Stomach (tissue), 9 donors: ENCODE results near the gene LDB2. TPM values are rescaled to one million over a fixed set of nuclear protein-coding genes. Genes with fewer than 3 reads are reported as not detected.

ENCODE experiments used
- DNase-seq, 2 donors: peaks; one replicate each; pipeline versions ENCODE4 v3.0.0 to v3.0.0-alpha.2; 2013 to 2019
- H3K27ac ChIP-seq, 5 donors: fragments of 200-600 bp in 4 of 5; sonication (generic) in 4 of 5; one replicate each; pipeline ENCODE4 v1.5.1; 2013 to 2019; ENCODE audit warnings: mild to moderate bottlenecking in 1 of 5, moderate library complexity in 1 of 5
- H3K27me3 ChIP-seq, 3 donors: fragments of 200-600 bp; sonication (generic); one replicate each; pipeline ENCODE4 v1.5.1; 2017 to 2019; ENCODE audit warnings: mixed run types in 1 of 3
- H3K36me3 ChIP-seq, 4 donors: fragments of 200-600 bp; sonication (generic); 1 replicate in 3 of 4; 2 replicates in 1 of 4; pipeline ENCODE4 v1.5.1; 2016 to 2019
- H3K4me1 ChIP-seq, 4 donors: fragments of 200-600 bp; sonication (generic); one replicate each; pipeline ENCODE4 v1.5.1; 2016 to 2019
- H3K4me3 ChIP-seq, 4 donors: fragments of 200-600 bp; sonication (generic) in 3 of 4; one replicate each; pipeline ENCODE4 v1.5.1; 2016 to 2019; ENCODE audit warnings: mild to moderate bottlenecking in 1 of 4
- H3K9me3 ChIP-seq, 4 donors: fragments of 200-600 bp; sonication (generic); one replicate each; pipeline ENCODE4 v1.5.1; 2016 to 2019
- EP300 ChIP-seq: sonication (generic); formaldehyde crosslinking; IDR thresholded peaks from one replicate; pipeline ENCODE4 v1.6.1; 2017; ENCODE audit warnings: antibody characterized with exemption
- POLR2A ChIP-seq, 4 donors: fragments of 450-650 bp; IDR thresholded peaks; one replicate each; pipeline ENCODE4 v1.6.1; 2016; ENCODE audit warnings: antibody characterized with exemption in 4 of 4, control low read depth in 2 of 4, mild to moderate bottlenecking in 1 of 4, moderate library complexity in 1 of 4
- POLR2AphosphoS5 ChIP-seq, 3 donors: sonication (generic); formaldehyde crosslinking; IDR thresholded peaks; one replicate each; pipeline ENCODE4 v1.6.1; 2016; ENCODE audit warnings: antibody characterized with exemption in 3 of 3
- WGBS, 5 donors: extraction: QIAGEN DNeasy Blood & Tissue Kit in 3 of 5; methylation state at CpG; one replicate each; pipeline versions ENCODE4 v1.1.5 to v1.1.7; 2013 to 2018; 5-methylcytosine and 5-hydroxymethylcytosine counted together
- intact Hi-C: fragments of 100-400 bp; cut with DNase I; formaldehyde crosslinking; loops from one replicate; pipeline ENCODE4 v1.15.1; 2023; ENCODE audit warnings: low total_unique reads
- polyA plus RNA-seq, 3 donors: library from polyadenylated mRNA; stranded (reverse); fragments of 200-250 nt; gene quantifications; one replicate each; pipeline ENCODE4 v1.2.3, GENCODE V29; 2013
- total RNA-seq, 5 donors: library from RNA; depleted of rRNA; stranded (reverse); fragments of >200 nt; gene quantifications; one replicate each; pipeline versions ENCODE4 v1.1.0 to v1.2.3, GENCODE V29; 2014 to 2016
- TF ChIP-seq, protein P1 (sequence below), 7 experiments: fragments of 450-650 bp in 4 of 7; fragments of 200-600 bp in 3 of 7; sonication (generic) in 3 of 7; IDR thresholded peaks; one replicate each; pipeline ENCODE4 v1.5.1; 2016 to 2019; ENCODE audit warnings: antibody characterized with exemption in 7 of 7, control low read depth in 2 of 7, mild to moderate bottlenecking in 1 of 7
- donor health status: healthy with polysubstance abuse.
- donor health status: Bipolar disorder and iron deficiency.
- donor health status: healthy.

The LDB2 gene
- total and polyA plus RNA-seq, 8 donors, result 6.2 to 63.3 (median 12.8) TPM

DNA sequence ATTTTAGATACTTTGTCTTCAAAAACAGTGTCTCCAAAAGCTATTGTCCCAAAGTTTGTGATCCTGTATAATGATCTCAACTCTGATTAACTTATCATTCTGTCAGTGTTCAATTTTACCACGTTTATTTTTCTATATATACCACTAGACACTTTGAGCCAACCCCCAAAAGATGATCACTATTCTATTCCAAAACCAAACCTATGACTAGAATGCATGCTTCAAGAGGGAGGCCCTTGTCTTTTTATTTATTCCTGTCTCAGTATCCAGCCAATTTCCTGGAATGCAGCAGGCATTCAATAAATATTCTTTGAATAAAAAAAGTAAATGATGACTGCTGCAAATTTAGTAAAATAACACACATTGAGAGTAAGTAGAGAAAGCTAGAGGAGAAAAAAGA, 275.6 kb downstream of the LDB2 start:
- intact Hi-C loops, result no loop called here
- TF ChIP-seq EP300 (no peak), POLR2AphosphoS5 (IDR thresholded peaks at IDR 0.05) (no peak), POLR2A (IDR thresholded peaks at IDR 0.05) (no peak)
- TF ChIP-seq, protein P1, sequence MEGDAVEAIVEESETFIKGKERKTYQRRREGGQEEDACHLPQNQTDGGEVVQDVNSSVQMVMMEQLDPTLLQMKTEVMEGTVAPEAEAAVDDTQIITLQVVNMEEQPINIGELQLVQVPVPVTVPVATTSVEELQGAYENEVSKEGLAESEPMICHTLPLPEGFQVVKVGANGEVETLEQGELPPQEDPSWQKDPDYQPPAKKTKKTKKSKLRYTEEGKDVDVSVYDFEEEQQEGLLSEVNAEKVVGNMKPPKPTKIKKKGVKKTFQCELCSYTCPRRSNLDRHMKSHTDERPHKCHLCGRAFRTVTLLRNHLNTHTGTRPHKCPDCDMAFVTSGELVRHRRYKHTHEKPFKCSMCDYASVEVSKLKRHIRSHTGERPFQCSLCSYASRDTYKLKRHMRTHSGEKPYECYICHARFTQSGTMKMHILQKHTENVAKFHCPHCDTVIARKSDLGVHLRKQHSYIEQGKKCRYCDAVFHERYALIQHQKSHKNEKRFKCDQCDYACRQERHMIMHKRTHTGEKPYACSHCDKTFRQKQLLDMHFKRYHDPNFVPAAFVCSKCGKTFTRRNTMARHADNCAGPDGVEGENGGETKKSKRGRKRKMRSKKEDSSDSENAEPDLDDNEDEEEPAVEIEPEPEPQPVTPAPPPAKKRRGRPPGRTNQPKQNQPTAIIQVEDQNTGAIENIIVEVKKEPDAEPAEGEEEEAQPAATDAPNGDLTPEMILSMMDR (IDR thresholded peaks at IDR 0.05), result no peak
- no peak for DNase-seq
- no peaks in the 10 kb centered on the region for H3K36me3 ChIP-seq
- 9 to 50% (median 22%) methylated on average over 1 of the region's 1 CpG for WGBS, 5 donors
- H3K4me3 ChIP-seq, result no peak overlapping the region
- no peak overlapping the region for H3K27ac ChIP-seq
- no peaks in the 10 kb centered on the region for H3K27me3 ChIP-seq
- peaks cover 0 to 5% (median 0%) of the 10 kb centered on the region in 4 donors for H3K4me1 ChIP-seq
- no peaks in the 10 kb centered on the region for H3K9me3 ChIP-seq

DNA sequence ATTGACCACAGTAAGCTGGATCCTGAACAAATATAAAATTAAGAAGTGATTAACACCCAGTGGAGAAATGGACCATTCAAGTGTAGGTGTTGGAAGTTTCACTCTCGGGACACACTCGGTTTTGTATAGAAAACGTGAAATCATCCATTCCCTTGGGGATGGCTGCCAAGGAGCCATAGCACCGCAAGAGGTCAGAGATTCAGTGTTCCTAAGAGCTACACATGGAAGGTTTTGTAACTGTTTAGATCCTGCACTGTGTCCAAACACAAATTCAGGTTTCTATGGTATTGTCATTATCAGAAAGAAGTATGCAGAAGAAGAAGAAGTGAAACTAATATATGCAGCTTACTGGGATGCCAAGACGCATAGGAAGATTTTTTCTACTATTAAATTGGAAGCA, 281.0 kb downstream of the LDB2 start:
- Histone ChIP-seq H3K9me3 (no peaks in the 10 kb centered on the region), H3K4me1 (peaks cover 0 to 3% (median 0%) of the 10 kb centered on the region in 4 donors), H3K27ac (no peak overlapping the region), H3K4me3 (no peak overlapping the region), H3K36me3 (no peaks in the 10 kb centered on the region), H3K27me3 (no peaks in the 10 kb centered on the region)
- no peak for DNase-seq
- intact Hi-C loops, result no loop called here
- no peak for TF ChIP-seq EP300
- no peak for TF ChIP-seq POLR2A (IDR thresholded peaks at IDR 0.05)
- no peak for TF ChIP-seq POLR2AphosphoS5 (IDR thresholded peaks at IDR 0.05)
- TF ChIP-seq, protein P1 (IDR thresholded peaks at IDR 0.05), result no peak
- 46 to 86% (median 65%) methylated on average over 5 of the region's 5 CpGs for WGBS, 5 donors

DNA sequence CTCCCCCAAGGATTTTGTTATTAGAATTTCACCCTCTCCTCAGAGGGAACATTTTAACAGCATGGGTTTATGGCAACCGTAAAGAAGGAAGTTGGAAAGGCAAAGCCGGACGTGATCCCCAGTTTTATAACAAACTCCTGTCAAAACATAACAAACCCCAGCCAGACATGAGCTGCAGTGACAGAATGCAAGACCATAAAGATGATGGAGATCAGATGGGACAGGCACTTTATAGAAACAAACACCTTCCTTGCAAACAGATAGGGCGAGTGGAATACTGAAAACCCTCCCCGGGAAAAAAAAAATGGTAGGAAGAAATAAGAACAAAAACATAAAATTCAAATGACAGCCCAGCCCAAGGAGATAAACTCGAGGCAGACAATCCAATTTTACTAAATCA, 281.4 kb downstream of the LDB2 start:
- 58 to 70% (median 66%) methylated on average over 6 of the region's 6 CpGs for WGBS, 5 donors
- DNase-seq, result no peak
- TF ChIP-seq POLR2AphosphoS5 (IDR thresholded peaks at IDR 0.05), result no peak
- no peak for TF ChIP-seq EP300
- TF ChIP-seq POLR2A (IDR thresholded peaks at IDR 0.05), result no peak
- TF ChIP-seq, protein P1 (IDR thresholded peaks at IDR 0.05), result no peak
- Histone ChIP-seq H3K4me3 (no peak overlapping the region), H3K27ac (no peak overlapping the region), H3K4me1 (peaks cover 0 to 3% (median 0%) of the 10 kb centered on the region in 4 donors), H3K36me3 (no peaks in the 10 kb centered on the region), H3K9me3 (no peaks in the 10 kb centered on the region), H3K27me3 (no peaks in the 10 kb centered on the region)
- intact Hi-C loops, result no loop called here

DNA sequence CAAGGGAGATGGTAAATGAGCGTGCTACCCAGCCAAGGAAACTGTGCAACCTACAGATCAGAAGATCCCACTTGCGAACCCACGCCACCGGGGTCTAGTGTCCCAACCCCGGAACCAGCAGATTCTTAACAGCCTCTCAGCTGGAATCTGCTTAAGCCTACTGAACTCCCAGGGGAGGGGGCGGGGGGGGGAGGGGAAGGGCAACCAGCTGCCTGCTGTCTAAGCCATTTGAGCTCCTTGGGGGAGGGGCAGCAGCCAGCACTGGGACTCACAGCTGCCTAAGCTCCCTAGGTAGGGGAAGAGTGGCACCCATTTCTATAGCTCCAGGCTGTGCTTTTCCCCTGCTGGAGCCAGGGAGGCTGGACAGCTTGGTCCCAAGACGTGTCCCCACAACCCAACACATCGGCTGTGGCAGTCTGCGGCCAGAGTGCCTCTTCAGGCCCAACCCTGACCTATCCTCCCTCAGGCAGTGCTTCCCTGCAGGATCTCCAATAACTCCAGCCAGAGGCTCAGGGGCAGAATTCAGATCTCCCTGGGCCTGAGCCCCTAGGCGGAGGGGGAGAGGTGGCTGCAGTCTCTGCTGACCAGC, 289.2 kb downstream of the LDB2 start:
- 84 to 92% (median 89%) methylated on average over 4 to 10 of the region's 10 CpGs for WGBS, 5 donors
- TF ChIP-seq EP300, result no peak
- no peak for TF ChIP-seq POLR2A (IDR thresholded peaks at IDR 0.05)
- TF ChIP-seq, protein P1 (IDR thresholded peaks at IDR 0.05), result no peak
- TF ChIP-seq POLR2AphosphoS5 (IDR thresholded peaks at IDR 0.05), result no peak
- no peaks in the 10 kb centered on the region for H3K9me3 ChIP-seq

More for the DNA sequence above, 289.2 kb downstream of the LDB2 start:
- no peaks in the 10 kb centered on the region for H3K4me1 ChIP-seq
- no peak overlapping the region for H3K4me3 ChIP-seq
- H3K27me3 ChIP-seq, result no peaks in the 10 kb centered on the region
- no peak for DNase-seq
- intact Hi-C loops, result no loop called here
- no peaks in the 10 kb centered on the region for H3K36me3 ChIP-seq
- no peak overlapping the region for H3K27ac ChIP-seq
